MCF 10A (cell line): ENCODE data around the gene TGM6. TPM values are rescaled to one million over a fixed set of nuclear protein-coding genes. Genes with fewer than 3 reads are reported as not detected.

Experiments
- BruUV-seq: library from RNA; stranded (reverse); fragments of 400-500 nt; replicated peaks from 2 replicates; lab custom pipeline; 2021; lab: Mats Ljungman, UMichigan
- CTCF ChIA-PET: fragments of 300-600 bp; sonication (Branson Sonifier 250); formaldehyde crosslinking; extraction: SDS; loops from one replicate; lab custom pipeline; 2021; ENCODE audit warnings: antibody characterized with exemption, inconsistent platforms; lab: Yijun Ruan, JAX
- POLR2A ChIA-PET: fragments of 300-600, 350-650 bp; sonication (Branson Sonifier 250); formaldehyde crosslinking; extraction: SDS; loops from one replicate; lab custom pipeline; 2020; ENCODE audit warnings: antibody characterized with exemption, inconsistent platforms; lab: Yijun Ruan, JAX
- DNase-seq: peaks from one replicate; pipeline ENCODE4 v3.0.0-alpha.2; 2018; ENCODE audit not compliant: unreplicated experiment
- H3K27ac Mint-ChIP-seq: one replicate; pipeline ENCODE4 v1.8.0; 2022; ENCODE audit warnings: mild to moderate bottlenecking, low read depth, mixed read lengths; ENCODE audit not compliant: unreplicated experiment
- H3K27me3 Mint-ChIP-seq: one replicate; pipeline ENCODE4 v1.8.0; 2022; ENCODE audit warnings: mixed read lengths; ENCODE audit not compliant: insufficient read depth, unreplicated experiment
- H3K36me3 Mint-ChIP-seq: one replicate; pipeline ENCODE4 v1.8.0; 2022; ENCODE audit warnings: mild to moderate bottlenecking, moderate library complexity, mixed read lengths; ENCODE audit not compliant: insufficient read depth, unreplicated experiment
- H3K4me1 Mint-ChIP-seq: one replicate; pipeline ENCODE4 v1.8.0; 2022; ENCODE audit warnings: mixed read lengths; ENCODE audit not compliant: insufficient read depth, unreplicated experiment
- H3K4me3 Mint-ChIP-seq: one replicate; pipeline ENCODE4 v1.8.0; 2022; ENCODE audit warnings: mild to moderate bottlenecking, moderate library complexity, mixed read lengths; ENCODE audit not compliant: unreplicated experiment
- H3K9me3 Mint-ChIP-seq: one replicate; pipeline ENCODE4 v1.8.0; 2022; ENCODE audit warnings: mixed read lengths; ENCODE audit not compliant: unreplicated experiment
- CTCF ChIP-seq: fragments of 200-600 bp; IDR thresholded peaks from one replicate; pipeline ENCODE4 v1.8.0; 2022; ENCODE audit warnings: antibody characterized with exemption, mild to moderate bottlenecking; ENCODE audit not compliant: unreplicated experiment
- intact Hi-C: fragments of 100-400 bp; cut with micrococcal nuclease; formaldehyde crosslinking; loops from 2 replicates; pipeline ENCODE4 v1.14.1; 2022
- total RNA-seq: library from RNA; stranded (reverse); gene quantifications from 2 replicates; pipeline ENCODE4 v1.2.3, GENCODE V29; 2022

Gene TGM6
- total RNA-seq, 1 experiment from 2014 or later = not detected

DNA sequence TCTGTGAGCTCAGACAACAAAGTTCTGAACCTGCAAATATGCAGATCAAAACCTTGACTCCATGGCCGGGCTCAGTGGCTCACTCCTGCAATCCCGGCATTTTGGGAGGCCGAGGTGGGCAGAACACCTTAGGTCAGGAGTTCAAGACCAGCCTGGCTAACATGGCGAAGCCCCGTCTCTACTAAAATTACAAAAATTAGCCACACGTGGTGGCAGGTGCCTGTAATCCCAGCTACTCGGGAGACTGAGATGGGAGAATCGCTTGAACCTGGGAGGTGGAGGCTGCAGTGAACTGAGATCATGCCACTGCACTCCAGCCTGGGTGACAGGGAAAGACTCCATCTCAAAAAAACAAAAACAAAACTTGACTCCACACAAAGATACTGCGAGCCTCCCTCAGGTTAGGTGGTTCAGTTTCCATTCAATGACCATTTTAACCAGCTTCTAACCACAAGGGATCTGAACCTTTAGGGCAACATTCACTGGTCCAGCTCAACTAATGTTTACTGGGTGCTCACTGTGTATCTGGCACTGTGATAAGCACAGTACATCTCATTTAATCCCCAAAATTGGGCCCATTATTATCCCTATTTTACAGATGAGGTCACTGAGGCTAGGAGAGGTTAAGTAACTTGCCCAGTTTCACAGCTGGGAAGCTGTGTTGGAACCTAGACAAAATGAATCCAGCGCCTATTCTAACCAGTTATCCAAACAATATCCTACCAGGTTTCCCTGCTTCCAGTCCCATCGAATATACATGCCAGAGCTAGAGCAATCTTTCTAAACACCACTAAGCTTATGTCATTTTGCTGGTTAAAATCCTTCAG lies 88.1 kb downstream of the TGM6 start:
- POLR2A ChIA-PET = interaction anchor here (0.5 to 5.1 kb wide), 16 partner anchors 8 to 705 kb away, joined by 3 to 75 read pairs (median 4); partner anchors contain the start of genes IDH3B, LZTS3, NOP56 and ZNF343

DNA sequence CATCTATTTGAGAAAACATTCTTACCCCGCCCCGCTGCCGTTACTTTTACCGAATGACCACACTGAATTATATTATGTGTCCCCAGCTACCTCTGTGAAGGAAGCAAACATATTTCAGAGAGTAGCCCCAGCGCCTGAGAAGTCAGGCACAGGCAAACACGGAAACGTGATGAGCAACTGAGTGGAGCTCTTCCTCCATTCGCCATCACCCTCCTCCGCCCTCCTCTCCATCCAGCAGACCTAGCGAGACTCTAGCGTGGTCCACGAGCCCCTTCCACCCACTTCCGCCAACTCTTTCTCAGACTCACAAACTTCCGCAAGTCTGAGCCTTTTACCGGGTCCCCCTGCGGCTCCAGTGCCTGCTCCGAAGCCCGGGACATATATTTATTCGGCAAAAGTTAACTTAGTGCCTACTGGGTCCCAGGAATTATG lies 89.3 kb downstream of the TGM6 start:
- H3K27ac Mint-ChIP-seq = peak overlapping the region; percentile 100
- H3K9me3 Mint-ChIP-seq = no peaks in the 10 kb centered on the region
- BruUV-seq = no TSS peak
- intact Hi-C loops = no loop called here
- CTCF ChIA-PET = interaction anchor here (0.6 to 6.8 kb wide), 12 partner anchors 15 to 1245 kb away, joined by 3 to 62 read pairs (median 5); no protein-coding TSS in a partner anchor
- H3K4me1 Mint-ChIP-seq = peaks cover 55% of the 10 kb centered on the region
- H3K36me3 Mint-ChIP-seq = peaks cover 57% of the 10 kb centered on the region
- POLR2A ChIA-PET = interaction anchor here (0.6 to 5.1 kb wide), 37 partner anchors 9 to 1352 kb away, joined by 3 to 75 read pairs (median 4); partner anchors contain the start of genes IDH3B, NOP56, PSMF1 and STK35
- no peak for TF ChIP-seq CTCF
- DNase-seq = peak; percentile 56
- peak overlapping the region; percentile 96 for H3K4me3 Mint-ChIP-seq
- no peaks in the 10 kb centered on the region for H3K27me3 Mint-ChIP-seq

More for the DNA sequence above, 88.1 kb downstream of the TGM6 start:
- H3K9me3 Mint-ChIP-seq = no peaks in the 10 kb centered on the region
- H3K27ac Mint-ChIP-seq = peak overlapping the region; percentile 100
- CTCF ChIA-PET = interaction anchor here (0.5 to 6.8 kb wide), 15 partner anchors 11 to 704 kb away, joined by 3 to 62 read pairs (median 5); no protein-coding TSS in a partner anchor
- peak overlapping the region; percentile 96 for H3K4me3 Mint-ChIP-seq
- no peak for DNase-seq
- TF ChIP-seq CTCF = no peak
- H3K27me3 Mint-ChIP-seq = no peaks in the 10 kb centered on the region
- no TSS peak for BruUV-seq
- H3K4me1 Mint-ChIP-seq = peaks cover 50% of the 10 kb centered on the region
- intact Hi-C loops = no loop called here
- H3K36me3 Mint-ChIP-seq = peaks cover 59% of the 10 kb centered on the region

- peak; percentile 98 for DNase-seq
- peak within 1 kb of the TSS; percentile 100 for H3K27ac Mint-ChIP-seq
- H3K4me1 Mint-ChIP-seq = peaks cover 55% of the 10 kb centered on the region
- peak within 1 kb of the TSS; percentile 96 for H3K4me3 Mint-ChIP-seq
- TF ChIP-seq CTCF = no peak
- BruUV-seq = TSS peak; percentile 48
- intact Hi-C loops = no loop called here
- H3K36me3 Mint-ChIP-seq = peaks cover 51% of the 10 kb centered on the region
- ChIA-PET CTCF (interaction anchor here (0.6 to 6.8 kb wide), 9 partner anchors 15 to 1246 kb away, joined by 3 to 62 read pairs (median 3); no protein-coding TSS in a partner anchor), POLR2A (interaction anchor here (0.6 to 5.1 kb wide), 46 partner anchors 9 to 1350 kb away, joined by 3 to 75 read pairs (median 4); partner anchors contain the start of genes IDH3B, NOP56, SDCBP2 and STK35)
- no peaks in the 10 kb centered on the region for H3K27me3 Mint-ChIP-seq
- H3K9me3 Mint-ChIP-seq = no peaks in the 10 kb centered on the region
Measured at GRCh38 chr20:2470423-2471193, 89.9 kb downstream of the TGM6 start, which contains the start of gene SNRPB. SNRPB (minus strand) TSS chr20:2470789; CDS start chr20:2470690, 99 bp downstream.
